Aortic smooth muscle cell (primary cell): ENCODE data around the gene RHOJ. TPM values are rescaled to one million over a fixed set of nuclear protein-coding genes. Genes with fewer than 3 reads are reported as not detected.

Experiments used
- total RNA-seq: library from RNA; depleted of rRNA; stranded (reverse); fragments of >200 nt; gene quantifications from 2 replicates; pipeline ENCODE4 v1.2.3, GENCODE V29; 2014

Gene RHOJ
- total RNA-seq, result 19.0 and 24.2 TPM in 2 replicates

GRCh38 chr14:63204407-63205043 is at the start of gene RHOJ:
Gene RHOJ, plus strand, starts transcription at chr14:63204443. Its CDS starts 427 bp downstream, at chr14:63204870.

DNA sequence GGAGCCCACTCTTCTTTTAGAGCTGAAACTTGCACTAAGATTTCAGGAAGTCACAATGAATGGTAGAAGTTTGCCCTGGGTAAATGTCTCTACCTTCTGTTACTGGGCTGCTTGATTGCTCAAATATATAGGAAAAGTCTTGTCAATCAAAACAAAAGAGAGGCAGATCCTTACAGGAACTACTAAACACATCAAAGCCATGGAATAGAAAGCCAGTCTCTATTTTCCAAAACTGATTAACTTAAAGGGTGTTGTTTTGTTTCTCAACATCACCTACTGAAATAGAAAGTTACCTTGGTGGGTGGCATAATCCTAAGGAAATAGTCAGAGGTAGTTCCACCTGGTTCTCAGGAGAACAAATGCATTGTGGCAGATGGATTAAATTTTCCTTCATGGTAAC is 114.6 kb downstream of the RHOJ start, which contains the start of gene GPHB5:
GPHB5 (minus strand) TSS at position 101 of the 400 bp plus-strand sequence. CDS start 1,086 bp downstream, outside the sequence.

Other genes starting within 250 kb of the RHOJ start
- under 0.01 TPM in 1 of 2 replicates, not detected in the other for gene KCNH5, start 159.0 kb upstream of the RHOJ start, total RNA-seq
- not detected in 2 replicates for gene GPHB5, start 114.5 kb downstream of the RHOJ start, total RNA-seq